ENCODE results near the gene CC2D1B.
"Not testable (repeated sequence)": the region's sequence is repeated elsewhere in the genome, so short reads cannot be mapped to it uniquely, and the experiment has no call there.

CC2D1B gene

GRCh38 chr1:52365746-52366516 lies at the start of gene CC2D1B:
TSS of gene CC2D1B (minus strand) at chr1:52366205. CDS start at chr1:52364620, 1,585 bp downstream.
- DNase-seq: peak; percentile 99

- DNase-seq: no peak
Measured at GRCh38 chr1:52414942-52415341, 48.9 kb upstream of the CC2D1B start.

GRCh38 chr1:52413410-52413989 lies 47.5 kb upstream of the CC2D1B start:
- no peak for DNase-seq

GRCh38 chr1:52404975-52405338 lies 39.0 kb upstream of the CC2D1B start:
- no peak for DNase-seq

GRCh38 chr1:52404116-52404974 lies 38.3 kb upstream of the CC2D1B start, which contains the start of the genes ORC1 and PRPF38A:
TSS of gene ORC1 (minus strand) at chr1:52404423. CDS start at chr1:52402223, 2,200 bp downstream.
TSS of gene PRPF38A (plus strand) at chr1:52404602. CDS start at chr1:52404750, 148 bp downstream.
- DNase-seq: peak; percentile 99

GRCh38 chr1:52403566-52404115 lies 37.6 kb upstream of the CC2D1B start:
- DNase-seq: peak; percentile 63

GRCh38 chr1:52402860-52403240 lies 36.8 kb upstream of the CC2D1B start:
- no peak for DNase-seq

GRCh38 chr1:52400131-52400530 lies 34.1 kb upstream of the CC2D1B start:
- no peak for DNase-seq

GRCh38 chr1:52399629-52400028 lies 33.6 kb upstream of the CC2D1B start:
- DNase-seq: no peak

- DNase-seq: no peak
Measured at GRCh38 chr1:52393174-52393573, 27.2 kb upstream of the CC2D1B start.

GRCh38 chr1:52386458-52386857 lies 20.5 kb upstream of the CC2D1B start:
- no peak for DNase-seq

GRCh38 chr1:52385376-52385775 lies 19.4 kb upstream of the CC2D1B start:
- no peak for DNase-seq

- not testable (repeated sequence) for DNase-seq
Measured at GRCh38 chr1:52369851-52370250, 3.8 kb upstream of the CC2D1B start.

GRCh38 chr1:52368383-52369172 lies 2.6 kb upstream of the CC2D1B start:
- DNase-seq: peak; percentile 84

GRCh38 chr1:52367272-52367671 lies 1.3 kb upstream of the CC2D1B start:
- DNase-seq: no peak

GRCh38 chr1:52366517-52366827 lies 467 bp upstream of the CC2D1B start:
- DNase-seq: no peak

GRCh38 chr1:52365071-52365745 lies 797 bp downstream of the CC2D1B start:
- DNase-seq: no peak

- DNase-seq: no peak
Measured at GRCh38 chr1:52364235-52364839, 1.7 kb downstream of the CC2D1B start.

- DNase-seq: no peak
Measured at GRCh38 chr1:52360595-52360968, 5.4 kb downstream of the CC2D1B start.

GRCh38 chr1:52359676-52360594 lies 6.1 kb downstream of the CC2D1B start:
- DNase-seq: no peak
